Keratinocyte (primary cell): ENCODE measurements around the gene PGAP6.

Experiments used
- EZH2 ChIP-seq: IDR thresholded peaks from one replicate; pipeline ENCODE4 v1.6.1; 2012; ENCODE audit warnings: inconsistent platforms, mild to moderate bottlenecking, low read length, moderate library complexity
- TF ChIP-seq, protein P1 (sequence below), 3 experiments: IDR thresholded peaks in 1 of 3; conservative IDR thresholded peaks in 1 of 3; optimal IDR thresholded peaks in 1 of 3; 2 replicates in 2 of 3; 3 replicates in 1 of 3; pipeline versions ENCODE3 to v1.5.1; 2011; ENCODE audit warnings: low read length in 3 of 3, mild to moderate bottlenecking in 3 of 3, moderate library complexity in 2 of 3, control low read depth in 1 of 3, inconsistent platforms in 1 of 3; ENCODE audit not compliant: insufficient read depth in 2 of 3; ENCODE audit errors: extremely low read depth in 1 of 3

DNA sequence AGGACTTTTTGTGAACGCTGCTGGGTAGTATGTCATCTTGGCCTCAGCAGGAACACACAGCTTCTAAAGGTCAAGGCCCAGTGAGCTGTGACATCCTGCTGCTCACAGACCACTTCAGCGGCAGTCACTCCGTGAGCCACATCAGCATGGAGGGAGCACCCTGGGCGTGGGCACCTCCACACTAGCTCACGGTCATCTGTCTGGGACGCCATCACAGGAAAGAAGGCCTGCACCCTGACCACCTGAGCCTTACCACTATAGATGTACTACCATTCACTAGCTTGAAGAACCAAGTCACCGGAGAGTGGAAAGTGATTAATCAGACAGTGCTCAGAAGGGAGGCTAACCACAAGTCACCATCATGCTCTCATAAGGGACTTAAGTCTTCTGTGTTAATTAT is 32.6 kb downstream of the PGAP6 start:
- TF ChIP-seq, protein P1, sequence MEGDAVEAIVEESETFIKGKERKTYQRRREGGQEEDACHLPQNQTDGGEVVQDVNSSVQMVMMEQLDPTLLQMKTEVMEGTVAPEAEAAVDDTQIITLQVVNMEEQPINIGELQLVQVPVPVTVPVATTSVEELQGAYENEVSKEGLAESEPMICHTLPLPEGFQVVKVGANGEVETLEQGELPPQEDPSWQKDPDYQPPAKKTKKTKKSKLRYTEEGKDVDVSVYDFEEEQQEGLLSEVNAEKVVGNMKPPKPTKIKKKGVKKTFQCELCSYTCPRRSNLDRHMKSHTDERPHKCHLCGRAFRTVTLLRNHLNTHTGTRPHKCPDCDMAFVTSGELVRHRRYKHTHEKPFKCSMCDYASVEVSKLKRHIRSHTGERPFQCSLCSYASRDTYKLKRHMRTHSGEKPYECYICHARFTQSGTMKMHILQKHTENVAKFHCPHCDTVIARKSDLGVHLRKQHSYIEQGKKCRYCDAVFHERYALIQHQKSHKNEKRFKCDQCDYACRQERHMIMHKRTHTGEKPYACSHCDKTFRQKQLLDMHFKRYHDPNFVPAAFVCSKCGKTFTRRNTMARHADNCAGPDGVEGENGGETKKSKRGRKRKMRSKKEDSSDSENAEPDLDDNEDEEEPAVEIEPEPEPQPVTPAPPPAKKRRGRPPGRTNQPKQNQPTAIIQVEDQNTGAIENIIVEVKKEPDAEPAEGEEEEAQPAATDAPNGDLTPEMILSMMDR (optimal IDR thresholded peaks at IDR 0.05 in 1 of 3, IDR thresholded peaks at IDR 0.05 in 1 of 3, conservative IDR thresholded peaks at IDR 0.05 in 1 of 3; ENCODE audit: extremely low read depth in 1 of 3, insufficient read depth in 2 of 3, low read length in 3 of 3) = no peak
- no peak for TF ChIP-seq EZH2
